Heart left ventricle (tissue), 16 donors: ENCODE results near the gene GM2A. TPM values are rescaled to one million over a fixed set of nuclear protein-coding genes. Genes with fewer than 3 reads are reported as not detected.
A peak's percentile ranks its signal among the peaks of the same experiment; 100 is the strongest.

Experiments used
- ATAC-seq, 4 donors: fragments of 200-7000 bp; cut with Tn5 transposase; one replicate each; pipeline ENCODE4 v1.9.1; 2020 to 2022; ENCODE audit warnings: moderate library complexity in 4 of 4, mild to moderate bottlenecking in 3 of 4, moderate number of reproducible peaks in 1 of 4
- DNase-seq, 5 donors: peaks; one replicate each; pipeline ENCODE4 v3.0.0-alpha.2; 2020
- H3K27ac ChIP-seq, 12 donors: fragments of 200-600 bp; sonication (generic) in 4 of 12; one replicate each; pipeline versions ENCODE4 v1.5.0 to v1.8.0; 2016 to 2022; ENCODE audit warnings: mild to moderate bottlenecking in 2 of 12
- H3K27me3 ChIP-seq, 9 donors: fragments of 200-600 bp; sonication (generic) in 2 of 9; one replicate each; pipeline versions ENCODE4 v1.5.1 to v1.8.0; 2016 to 2022; ENCODE audit warnings: mild to moderate bottlenecking in 3 of 9
- H3K36me3 ChIP-seq, 9 donors: fragments of 200-600 bp; sonication (generic) in 2 of 9; one replicate each; pipeline versions ENCODE4 v1.5.0 to v1.8.0; 2018 to 2022; ENCODE audit warnings: mild to moderate bottlenecking in 2 of 9
- H3K4me1 ChIP-seq, 12 donors: fragments of 200-600 bp; sonication (generic) in 4 of 12; one replicate each; pipeline versions ENCODE4 v1.5.0 to v1.8.0; 2016 to 2022; ENCODE audit warnings: mild to moderate bottlenecking in 3 of 12
- H3K4me3 ChIP-seq, 12 donors: fragments of 200-600 bp; sonication (generic) in 4 of 12; one replicate each; pipeline versions ENCODE4 v1.5.0 to v1.8.0; 2017 to 2022; ENCODE audit warnings: mild to moderate bottlenecking in 9 of 12, moderate library complexity in 4 of 12
- H3K9me3 ChIP-seq, 12 donors: fragments of 200-600 bp; sonication (generic) in 4 of 12; one replicate each; pipeline versions ENCODE4 v1.5.0 to v1.8.0; 2016 to 2022; ENCODE audit warnings: mild to moderate bottlenecking in 1 of 12
- POLR2A ChIP-seq, 2 donors: fragments of 450-650 bp; IDR thresholded peaks; one replicate each; pipeline ENCODE4 v1.6.1; 2017; ENCODE audit warnings: antibody characterized with exemption in 2 of 2, mild to moderate bottlenecking in 2 of 2, moderate library complexity in 2 of 2
- WGBS, 4 donors: extraction: QIAGEN DNeasy Blood & Tissue Kit in 2 of 4; methylation state at CpG; one replicate each; pipeline versions ENCODE4 v1.1.5 to v1.1.7; 2013 to 2018; 5-methylcytosine and 5-hydroxymethylcytosine counted together
- intact Hi-C, 10 donors: fragments of 100-400 bp; cut with DNase I; formaldehyde crosslinking; loops; one replicate each; pipeline versions ENCODE4 v1.11.1 to v1.14.2; 2022
- polyA plus RNA-seq, 2 donors: library from polyadenylated mRNA; stranded (reverse); fragments of 200-250 nt; gene quantifications; one replicate each; pipeline ENCODE4 v1.2.3, GENCODE V29; 2013
- total RNA-seq, 9 donors: library from RNA; depleted of rRNA in 2 of 9; stranded (reverse); fragments of >200 nt in 2 of 9; fragmentation: NEBNext Ultra II Directional in 3 of 9; extraction: Animal tissue kit (Norgen Biotek cat#: 25700) in 3 of 9; gene quantifications; one replicate each; pipeline versions ENCODE4 v1.1.0 to v1.2.4, GENCODE V29; 2016 to 2023
- TF ChIP-seq, protein P1 (sequence below), 12 donors: fragments of 200-600 bp; sonication (generic) in 4 of 12; IDR thresholded peaks; one replicate each; pipeline versions ENCODE4 v1.5.0 to v1.8.0; 2018 to 2022; ENCODE audit warnings: antibody characterized with exemption in 12 of 12, mild to moderate bottlenecking in 5 of 12
- donor health status: ischemic (EF 13 %, LVEDD 7.1; RV severe dilation, severe dysfunction).
- donor health status: healthy with polysubstance abuse.
- donor health status: DM: no; HTN: yes; CAD: no.
- donor health status: DM: no; HTN: no; CAD: no.
- donor health status: ischemic (EF 25% LVEDD 6.9; RV normal size, moderate dysfunction).
- donor health status: ischemic (EF 25% LVEDD 5.7; RV mildly dilated, moderate dysfunction).
- donor health status: healthy.
- donor health status: DM: yes; HTN: yes; CAD: no.
- donor health status: ischemic (EF 35%, LVEDD 5.7; RV mildly dilated, moderate dysfunction).
- donor health status: nonischemic (EF 11% LVEDD 7.7; RV severe dilation, severe dysfunction).
- donor health status: DM: yes; HTN: yes; CAD: no.
- donor health status: PGD.
- donor health status: ischemic (EF 29% LVEDD 5.4; RV normal size, mild dysfunction).
- donor health status: nonischemic (EF 23%, LVEDD 6.1; RV moderate dilation, normal function).

Gene GM2A
- total and polyA plus RNA-seq, 11 donors, result 22.8 to 71.4 (median 40.0) TPM

- Histone ChIP-seq H3K9me3 (no peaks in the 10 kb centered on the region), H3K27me3 (no peaks in the 10 kb centered on the region), H3K4me3 (no peak overlapping the region), H3K36me3 (peaks cover 0 to 11% (median 9%) of the 10 kb centered on the region in 9 donors), H3K27ac (no peak overlapping the region), H3K4me1 (peaks cover 0 to 67% (median 22%) of the 10 kb centered on the region in 12 donors)
- intact Hi-C loops, result no loop called here
- ATAC-seq, result no peak
- no peak for TF ChIP-seq POLR2A (IDR thresholded peaks at IDR 0.05)
- TF ChIP-seq, protein P1, sequence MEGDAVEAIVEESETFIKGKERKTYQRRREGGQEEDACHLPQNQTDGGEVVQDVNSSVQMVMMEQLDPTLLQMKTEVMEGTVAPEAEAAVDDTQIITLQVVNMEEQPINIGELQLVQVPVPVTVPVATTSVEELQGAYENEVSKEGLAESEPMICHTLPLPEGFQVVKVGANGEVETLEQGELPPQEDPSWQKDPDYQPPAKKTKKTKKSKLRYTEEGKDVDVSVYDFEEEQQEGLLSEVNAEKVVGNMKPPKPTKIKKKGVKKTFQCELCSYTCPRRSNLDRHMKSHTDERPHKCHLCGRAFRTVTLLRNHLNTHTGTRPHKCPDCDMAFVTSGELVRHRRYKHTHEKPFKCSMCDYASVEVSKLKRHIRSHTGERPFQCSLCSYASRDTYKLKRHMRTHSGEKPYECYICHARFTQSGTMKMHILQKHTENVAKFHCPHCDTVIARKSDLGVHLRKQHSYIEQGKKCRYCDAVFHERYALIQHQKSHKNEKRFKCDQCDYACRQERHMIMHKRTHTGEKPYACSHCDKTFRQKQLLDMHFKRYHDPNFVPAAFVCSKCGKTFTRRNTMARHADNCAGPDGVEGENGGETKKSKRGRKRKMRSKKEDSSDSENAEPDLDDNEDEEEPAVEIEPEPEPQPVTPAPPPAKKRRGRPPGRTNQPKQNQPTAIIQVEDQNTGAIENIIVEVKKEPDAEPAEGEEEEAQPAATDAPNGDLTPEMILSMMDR (IDR thresholded peaks at IDR 0.05), result no peak
- DNase-seq, result no peak
- 91 to 98% (median 97%) methylated on average over 3 of the region's 3 CpGs for WGBS, 4 donors
These were observed 2.8 kb downstream of the GM2A start for GRCh38 chr5:151255621-151256286.

DNA sequence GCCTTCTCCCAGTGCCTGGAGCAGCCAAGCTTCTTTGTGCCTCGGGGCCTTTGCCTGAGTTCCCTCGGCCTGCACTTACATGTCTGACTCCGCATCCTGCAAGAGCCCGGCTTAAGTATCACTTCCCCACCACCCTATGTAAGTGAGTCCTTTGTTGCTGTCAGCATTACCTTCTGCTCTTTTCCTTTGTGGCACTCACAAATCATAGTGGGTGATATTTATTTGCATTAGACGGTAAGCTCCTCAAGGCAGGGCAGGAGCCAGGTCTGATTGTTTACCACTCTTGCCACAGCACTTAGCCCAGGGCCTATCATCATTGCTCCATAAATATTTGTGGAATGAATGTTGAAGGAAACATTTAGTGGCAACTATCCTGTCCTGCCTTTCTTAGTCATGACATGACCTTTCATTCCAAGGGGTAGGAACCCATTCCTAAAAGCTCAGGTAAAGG, 4.8 kb downstream of the GM2A start:
- intact Hi-C loops, result no loop called here
- WGBS, 4 donors, result 73 to 85% (median 81%) methylated on average over 5 of the region's 5 CpGs
- Histone ChIP-seq H3K27me3 (no peaks in the 10 kb centered on the region), H3K4me1 (peaks cover 0 to 59% (median 23%) of the 10 kb centered on the region in 12 donors), H3K9me3 (no peaks in the 10 kb centered on the region), H3K27ac (peak overlapping the region in 2 of 12 donors; percentile 16 to 72), H3K4me3 (no peak overlapping the region), H3K36me3 (peaks cover 0 to 28% (median 23%) of the 10 kb centered on the region in 9 donors)
- no peak for DNase-seq
- ATAC-seq, result no peak
- TF ChIP-seq POLR2A (IDR thresholded peaks at IDR 0.05), result no peak
- TF ChIP-seq, protein P1 (IDR thresholded peaks at IDR 0.05), result no peak

- H3K27ac ChIP-seq, result peak overlapping the region in 2 of 12 donors; percentile 16 to 72
- 94 to 95% (median 95%) methylated on average over 7 of the region's 7 CpGs for WGBS, 4 donors
- DNase-seq (no peak), ATAC-seq (peak in 3 of 4 donors; percentile 40 to 59 (median 46))
- H3K27me3 ChIP-seq, result no peaks in the 10 kb centered on the region
- H3K4me1 ChIP-seq, result peaks cover 0 to 58% (median 22%) of the 10 kb centered on the region in 12 donors
- H3K9me3 ChIP-seq, result no peaks in the 10 kb centered on the region
- H3K4me3 ChIP-seq, result no peak overlapping the region
- H3K36me3 ChIP-seq, result peaks cover 0 to 28% (median 23%) of the 10 kb centered on the region in 9 donors
- TF ChIP-seq, protein P1 (IDR thresholded peaks at IDR 0.05), result no peak
- no peak for TF ChIP-seq POLR2A (IDR thresholded peaks at IDR 0.05)
- intact Hi-C loops, result no loop called here
These were observed 5.2 kb downstream of the GM2A start for GRCh38 chr5:151258201-151258611.

- no peaks in the 10 kb centered on the region for H3K9me3 ChIP-seq
- peaks cover 0 to 56% (median 19%) of the 10 kb centered on the region in 12 donors for H3K4me1 ChIP-seq
- ATAC-seq (no peak), DNase-seq (no peak)
- 0 to 96% (median 38%) methylated on average over 1 of the region's 1 CpG for WGBS, 4 donors
- no peaks in the 10 kb centered on the region for H3K27me3 ChIP-seq
- H3K4me3 ChIP-seq, result no peak overlapping the region
- intact Hi-C loops, result no loop called here
- H3K36me3 ChIP-seq, result peaks cover 0 to 31% (median 26%) of the 10 kb centered on the region in 9 donors
- peak overlapping the region in 1 of 12 donors; percentile 72 for H3K27ac ChIP-seq
- TF ChIP-seq POLR2A (IDR thresholded peaks at IDR 0.05), result no peak
- TF ChIP-seq, protein P1 (IDR thresholded peaks at IDR 0.05), result no peak
These were observed 5.8 kb downstream of the GM2A start for GRCh38 chr5:151258816-151259215.
